SU-DHL-6 (cell line): Measurements from ENCODE around the gene THOC6.

ENCODE experiments used
- CTCF ChIP-seq: fragments of 200-600 bp; sonication (generic); IDR thresholded peaks from one replicate; pipeline ENCODE4 v1.5.1; 2017; ENCODE audit warnings: antibody characterized with exemption, mild to moderate bottlenecking, low read length, moderate library complexity; ENCODE audit not compliant: insufficient read depth, poor library complexity, severe bottlenecking
- EZH2phosphoT487 ChIP-seq: fragments of 200-600 bp; sonication (generic), shearing (Covaris generic); conservative IDR thresholded peaks from 2 replicates; pipeline ENCODE4 v1.6.1; 2018; ENCODE audit warnings: mild to moderate bottlenecking, antibody characterized with exemption, low read length, moderate library complexity, mixed read lengths

GRCh38 chr16:3050487-3050886, 26.7 kb downstream of the THOC6 start:
- TF ChIP-seq CTCF (no peak), EZH2phosphoT487 (no peak)
